ENCODE data around the gene MCHR1. TPM values are rescaled to one million over a fixed set of nuclear protein-coding genes. Genes with fewer than 3 reads are reported as not detected.
A peak's percentile ranks its signal among the peaks of the same experiment; 100 is the strongest.
"Not testable (repeated sequence)": the region's sequence is repeated elsewhere in the genome, so short reads cannot be mapped to it uniquely, and the experiment has no call there.

The MCHR1 gene
- total and polyA plus RNA-seq, 9 donors: 1.4 to 18.1 (median 3.3) TPM

- Histone ChIP-seq H3K4me3 (no peak overlapping the region), H3K27me3 (no peaks in the 10 kb centered on the region), H3K36me3 (no peaks in the 10 kb centered on the region), H3K9me3 (no peaks in the 10 kb centered on the region), H3K4me1 (ENCODE audit: insufficient read depth) (peaks cover 22% of the 10 kb centered on the region), H3K27ac (no peak overlapping the region)
- intact Hi-C loops (cut with DNase I): no loop called here
- no peak for DNase-seq
- TF ChIP-seq EP300 (IDR thresholded peaks at IDR 0.05): no peak
- no peak for TF ChIP-seq POLR2A (IDR thresholded peaks at IDR 0.05)
- no peak for TF ChIP-seq CTCF (IDR thresholded peaks at IDR 0.05)
- WGBS, 3 donors: 95 to 96% (median 96%) methylated on average over 12 of the region's 12 CpGs
These were observed 33.0 kb downstream of the MCHR1 start for GRCh38 chr22:40712311-40712710.

GRCh38 chr22:40714499-40715337 is 35.4 kb downstream of the MCHR1 start:
- H3K27me3 ChIP-seq: no peaks in the 10 kb centered on the region
- DNase-seq: peak; percentile 49 to 67 (median 58)
- H3K27ac ChIP-seq: peak overlapping the region in 1 of 2 donors; percentile 6
- TF ChIP-seq POLR2A (IDR thresholded peaks at IDR 0.05) (no peak), EP300 (IDR thresholded peaks at IDR 0.05) (no peak), CTCF (IDR thresholded peaks at IDR 0.05) (no peak)
- H3K4me3 ChIP-seq: no peak overlapping the region
- H3K36me3 ChIP-seq: no peaks in the 10 kb centered on the region
- intact Hi-C loops (cut with DNase I): no loop called here
- H3K4me1 ChIP-seq (ENCODE audit: insufficient read depth): peaks cover 19% of the 10 kb centered on the region
- WGBS, 3 donors: 13 to 20% (median 16%) methylated on average over 13 of the region's 13 CpGs
- H3K9me3 ChIP-seq: no peaks in the 10 kb centered on the region

- Histone ChIP-seq H3K27me3 (no peaks in the 10 kb centered on the region), H3K27ac (no peak overlapping the region), H3K9me3 (no peaks in the 10 kb centered on the region), H3K36me3 (no peaks in the 10 kb centered on the region), H3K4me1 (ENCODE audit: insufficient read depth) (peaks cover 10% of the 10 kb centered on the region), H3K4me3 (no peak overlapping the region)
- TF ChIP-seq EP300 (IDR thresholded peaks at IDR 0.05) (no peak), POLR2A (IDR thresholded peaks at IDR 0.05) (no peak), CTCF (IDR thresholded peaks at IDR 0.05) (no peak)
- no peak for DNase-seq
- intact Hi-C loops (cut with DNase I): no loop called here
- WGBS, 3 donors: 94 to 96% (median 96%) methylated on average over 9 of the region's 9 CpGs
These were observed 36.8 kb downstream of the MCHR1 start for GRCh38 chr22:40716116-40716515.

DNA sequence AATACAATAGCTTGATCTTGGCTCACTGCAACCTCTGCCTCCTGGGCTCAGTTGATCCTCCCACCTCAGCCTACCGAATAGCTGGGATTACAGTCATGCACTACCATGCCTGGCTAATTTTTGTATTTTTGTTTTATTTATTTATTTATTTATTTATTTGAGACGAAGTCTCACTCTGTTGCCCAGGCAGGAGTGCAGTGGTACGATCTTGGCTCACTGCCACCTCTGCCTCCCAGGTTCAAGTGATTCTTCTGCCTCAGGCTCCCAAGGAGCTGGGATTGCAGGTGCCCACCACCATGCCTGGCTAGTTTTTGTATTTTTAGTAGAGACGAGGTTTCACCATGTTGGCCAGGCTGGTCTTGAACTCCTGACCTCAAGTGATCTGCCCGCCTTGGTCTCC is 38.4 kb downstream of the MCHR1 start:
- intact Hi-C loops (cut with DNase I): not testable (repeated sequence)
- 76 to 81% (median 76%) methylated on average over 5 of the region's 5 CpGs for WGBS, 3 donors

More for the DNA sequence above, 38.4 kb downstream of the MCHR1 start:
- H3K9me3 ChIP-seq; H3K27ac ChIP-seq; H3K36me3 ChIP-seq; DNase-seq; H3K4me1 ChIP-seq (ENCODE audit: insufficient read depth); H3K27me3 ChIP-seq; H3K4me3 ChIP-seq: not testable (repeated sequence)

All from ovary (tissue), 9 donors.